Skeletal muscle satellite cell (primary cell): ENCODE measurements around the gene WASF3.
A peak's percentile ranks its signal among the peaks of the same experiment; 100 is the strongest.

Source experiments
- H3K27me3 ChIP-seq: 2 replicates; pipeline ENCODE4 v1.7.0; 2013; ENCODE audit warnings: low read length; ENCODE audit not compliant: control insufficient read depth, insufficient read depth
- H3K36me3 ChIP-seq: 2 replicates; pipeline ENCODE4 v1.7.0; 2013; ENCODE audit warnings: mild to moderate bottlenecking, control low read depth, low read length; ENCODE audit not compliant: insufficient read depth
- H3K4me1 ChIP-seq: 2 replicates; pipeline ENCODE4 v1.7.0; 2013; ENCODE audit warnings: low read length; ENCODE audit not compliant: control insufficient read depth, insufficient read depth
- H3K4me2 ChIP-seq: 2 replicates; pipeline ENCODE4 v1.7.0; 2013; ENCODE audit warnings: mild to moderate bottlenecking, low read length
- H3K4me3 ChIP-seq: 2 replicates; pipeline ENCODE4 v1.7.0; 2013; ENCODE audit warnings: low read length
- H3K9ac ChIP-seq: 2 replicates; pipeline ENCODE4 v1.7.0; 2013; ENCODE audit warnings: mild to moderate bottlenecking, low read depth, low read length, moderate library complexity
- H3K9me3 ChIP-seq: replicated peaks from 2 replicates; pipeline ENCODE4 v1.7.0; 2013; ENCODE audit warnings: mild to moderate bottlenecking, control low read depth, low read length

WASF3 gene

GRCh38 chr13:26668357-26669146, 111.1 kb downstream of the WASF3 start:
- Histone ChIP-seq H3K4me1 (peaks cover 4% of the 10 kb centered on the region), H3K9me3 (no peaks in the 10 kb centered on the region), H3K36me3 (no peaks in the 10 kb centered on the region), H3K9ac (no peak overlapping the region), H3K4me3 (no peak overlapping the region), H3K4me2 (no peak overlapping the region), H3K27me3 (no peaks in the 10 kb centered on the region)

- Histone ChIP-seq H3K4me1 (peaks cover 2% of the 10 kb centered on the region), H3K4me2 (no peak overlapping the region), H3K9me3 (no peaks in the 10 kb centered on the region), H3K9ac (no peak overlapping the region), H3K36me3 (no peaks in the 10 kb centered on the region), H3K27me3 (no peaks in the 10 kb centered on the region), H3K4me3 (no peak overlapping the region)
Measured at GRCh38 chr13:26673890-26674289, 116.4 kb downstream of the WASF3 start.

- Histone ChIP-seq H3K9me3 (no peaks in the 10 kb centered on the region), H3K4me2 (no peak overlapping the region), H3K36me3 (peaks cover 8% of the 10 kb centered on the region), H3K4me3 (no peak overlapping the region), H3K4me1 (peaks cover 21% of the 10 kb centered on the region), H3K9ac (no peak overlapping the region), H3K27me3 (no peaks in the 10 kb centered on the region)
Measured at GRCh38 chr13:26677156-26677555, 119.7 kb downstream of the WASF3 start.

GRCh38 chr13:26678330-26678729, 120.8 kb downstream of the WASF3 start:
- no peak overlapping the region for H3K9ac ChIP-seq
- H3K4me2 ChIP-seq = no peak overlapping the region
- peaks cover 11% of the 10 kb centered on the region for H3K36me3 ChIP-seq
- no peak overlapping the region for H3K4me3 ChIP-seq
- no peaks in the 10 kb centered on the region for H3K9me3 ChIP-seq
- no peaks in the 10 kb centered on the region for H3K27me3 ChIP-seq
- peaks cover 21% of the 10 kb centered on the region for H3K4me1 ChIP-seq

GRCh38 chr13:26678796-26679195, 121.3 kb downstream of the WASF3 start:
- Histone ChIP-seq H3K36me3 (peaks cover 11% of the 10 kb centered on the region), H3K9ac (no peak overlapping the region), H3K4me2 (no peak overlapping the region), H3K4me3 (no peak overlapping the region), H3K9me3 (no peaks in the 10 kb centered on the region), H3K27me3 (no peaks in the 10 kb centered on the region), H3K4me1 (peaks cover 21% of the 10 kb centered on the region)

- no peaks in the 10 kb centered on the region for H3K27me3 ChIP-seq
- no peak overlapping the region for H3K4me3 ChIP-seq
Measured at GRCh38 chr13:26679411-26680122, 122.1 kb downstream of the WASF3 start.

GRCh38 chr13:26680123-26680450, 122.6 kb downstream of the WASF3 start:
- Histone ChIP-seq H3K36me3 (peaks cover 11% of the 10 kb centered on the region), H3K27me3 (no peaks in the 10 kb centered on the region), H3K4me2 (peak overlapping the region; percentile 61), H3K4me3 (no peak overlapping the region), H3K4me1 (peaks cover 21% of the 10 kb centered on the region), H3K9ac (no peak overlapping the region), H3K9me3 (no peaks in the 10 kb centered on the region)

More at GRCh38 chr13:26679411-26680122, 122.1 kb downstream of the WASF3 start:
- H3K9me3 ChIP-seq = no peaks in the 10 kb centered on the region
- H3K4me2 ChIP-seq = peak overlapping the region; percentile 61
- H3K9ac ChIP-seq = no peak overlapping the region
- peaks cover 21% of the 10 kb centered on the region for H3K4me1 ChIP-seq
- peaks cover 11% of the 10 kb centered on the region for H3K36me3 ChIP-seq

GRCh38 chr13:26680572-26680971, 123.1 kb downstream of the WASF3 start:
- no peaks in the 10 kb centered on the region for H3K27me3 ChIP-seq
- peak overlapping the region; percentile 61 for H3K4me2 ChIP-seq
- H3K4me1 ChIP-seq = peaks cover 21% of the 10 kb centered on the region
- H3K9ac ChIP-seq = no peak overlapping the region
- H3K4me3 ChIP-seq = no peak overlapping the region
- H3K36me3 ChIP-seq = peaks cover 12% of the 10 kb centered on the region
- no peaks in the 10 kb centered on the region for H3K9me3 ChIP-seq

GRCh38 chr13:26681036-26681435, 123.6 kb downstream of the WASF3 start:
- no peaks in the 10 kb centered on the region for H3K9me3 ChIP-seq
- no peak overlapping the region for H3K4me2 ChIP-seq

GRCh38 chr13:26682606-26683005, 125.1 kb downstream of the WASF3 start:
- H3K4me3 ChIP-seq = no peak overlapping the region
- H3K9me3 ChIP-seq = no peaks in the 10 kb centered on the region
- peaks cover 21% of the 10 kb centered on the region for H3K36me3 ChIP-seq
- no peak overlapping the region for H3K4me2 ChIP-seq
- peaks cover 21% of the 10 kb centered on the region for H3K4me1 ChIP-seq
- H3K9ac ChIP-seq = no peak overlapping the region
- H3K27me3 ChIP-seq = no peaks in the 10 kb centered on the region

More at GRCh38 chr13:26681036-26681435, 123.6 kb downstream of the WASF3 start:
- Histone ChIP-seq H3K27me3 (no peaks in the 10 kb centered on the region), H3K4me1 (peaks cover 21% of the 10 kb centered on the region), H3K36me3 (peaks cover 17% of the 10 kb centered on the region), H3K4me3 (no peak overlapping the region), H3K9ac (no peak overlapping the region)

GRCh38 chr13:26685606-26686005, 128.1 kb downstream of the WASF3 start:
- Histone ChIP-seq H3K4me2 (no peak overlapping the region), H3K4me3 (no peak overlapping the region), H3K9ac (no peak overlapping the region), H3K36me3 (peaks cover 21% of the 10 kb centered on the region), H3K4me1 (peaks cover 1% of the 10 kb centered on the region), H3K27me3 (no peaks in the 10 kb centered on the region), H3K9me3 (no peaks in the 10 kb centered on the region)
